Measurements from ENCODE around the gene FAM3A. TPM values are rescaled to one million over a fixed set of nuclear protein-coding genes. Genes with fewer than 3 reads are reported as not detected.
A peak's percentile ranks its signal among the peaks of the same experiment; 100 is the strongest.

FAM3A gene
- total and polyA plus RNA-seq, 2 of the 8 experiments (the other 6 are each of a cell fraction or from before 2014, with no cell fraction given) = 16.2 to 18.6 TPM

DNA sequence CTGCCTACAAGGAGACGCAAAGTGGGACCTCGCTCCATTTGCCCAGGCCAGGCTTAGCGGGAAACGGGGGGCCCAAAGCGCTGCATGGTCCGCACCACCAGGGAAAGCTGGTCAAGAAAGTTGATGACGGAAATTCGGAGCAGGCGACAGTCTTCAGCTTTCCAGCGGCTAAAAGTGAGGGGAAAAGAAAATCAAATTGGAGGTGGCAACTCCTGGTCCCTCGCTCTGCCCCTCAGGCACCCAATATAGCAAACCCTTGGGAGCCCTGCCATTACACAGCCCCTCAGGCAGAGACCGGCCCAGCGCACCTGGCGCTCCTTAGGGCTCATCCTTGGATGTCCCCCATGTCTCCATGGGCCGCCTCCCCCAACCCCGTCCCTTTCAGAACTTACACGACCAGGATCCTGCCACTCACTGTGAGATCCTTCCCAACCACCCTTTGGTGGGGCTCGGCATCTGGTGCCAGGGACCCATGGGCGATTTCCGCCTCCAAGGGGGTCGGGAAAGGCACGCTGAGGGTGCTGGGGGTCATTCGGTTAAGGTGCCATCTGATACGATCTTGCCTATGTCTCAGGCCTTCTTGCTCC lies 38.0 kb downstream of the FAM3A start:
- H4K91ac ChIP-seq (replicated peaks; ENCODE audit: insufficient read length, low read length) = no peak overlapping the region
- H3K9ac ChIP-seq (replicated peaks in 1 of 4; ENCODE audit: extremely low read depth in 1 of 4, low read depth in 3 of 4, low read length in 3 of 4) = peak overlapping the region in 1 of 4 experiments; percentile 28; a peak in 1 of 7 replicates
- H4K8ac ChIP-seq (ENCODE audit: extremely low read depth, insufficient read depth, low read length) = no peak overlapping the region
- no peaks in the 10 kb centered on the region for H4K20me1 ChIP-seq (replicated peaks in 1 of 2; ENCODE audit: control insufficient read depth in 1 of 2, insufficient read depth in 2 of 2, low read length in 2 of 2)
- H3K56ac ChIP-seq (replicated peaks; ENCODE audit: insufficient read length, low read depth, low read length) = no peak overlapping the region
- no peak overlapping the region for H3K27ac ChIP-seq (ENCODE audit: low read depth, low read length)
- H4K5ac ChIP-seq (ENCODE audit: insufficient read length, low read depth, low read length) = no peak overlapping the region
- no peak overlapping the region for H3K14ac ChIP-seq (ENCODE audit: insufficient read length)
- no peaks in the 10 kb centered on the region for H3K27me3 ChIP-seq (replicated peaks in 1 of 4; ENCODE audit: control insufficient read depth in 3 of 4, extremely low read depth in 1 of 4, insufficient read depth in 3 of 4, low read length in 3 of 4)
- H2BK12ac ChIP-seq (ENCODE audit: low read depth, low read length) = no peak overlapping the region
- ChIA-PET POLR2A (ENCODE audit: partially characterized antibody) (interaction anchor here (0.7 to 1.9 kb wide), 11 partner anchors 9 to 80 kb away, joined by 3 to 6 read pairs (median 4); partner anchors contain the start of genes FAM50A, PLXNA3 and SLC10A3), CTCF (ENCODE audit: partially characterized antibody) (interaction anchor here (0.6 to 1.1 kb wide), 2 partner anchors 69 to 94 kb away, joined by 3 read pairs; no protein-coding TSS in a partner anchor)
- no peak for FAIRE-seq
- peaks cover 0 to 6% (median 0%) of the 10 kb centered on the region in 4 experiments; a peak in 1 of 7 replicates for H3K4me1 ChIP-seq (replicated peaks in 1 of 4; ENCODE audit: control insufficient read depth in 3 of 4, insufficient read depth in 4 of 4, low read length in 3 of 4)
- H3K36me3 ChIP-seq (ENCODE audit: control insufficient read depth in 2 of 4, insufficient read depth in 4 of 4, low read length in 3 of 4) = no peaks in the 10 kb centered on the region; a peak in 1 of 8 replicates
- no peak for TF ChIP-seq HDAC2 (IDR thresholded peaks at IDR 0.05; ENCODE audit: borderline replicate concordance in 1 of 2, low read depth in 2 of 2, low read length in 2 of 2)
- no peak for TF ChIP-seq CBX8 (IDR thresholded peaks at IDR 0.05; ENCODE audit: borderline replicate concordance, low read depth, low read length)
- no peak for TF ChIP-seq TAF7 (optimal IDR thresholded peaks at IDR 0.05; ENCODE audit: borderline replicate concordance, low read depth, low read length)
- TF ChIP-seq JUND (IDR thresholded peaks at IDR 0.05; ENCODE audit: low read length) = no peak
- TF ChIP-seq RBBP5 (IDR thresholded peaks at IDR 0.05; ENCODE audit: borderline replicate concordance, low read depth, low read length) = no peak
- TF ChIP-seq, protein P1, sequence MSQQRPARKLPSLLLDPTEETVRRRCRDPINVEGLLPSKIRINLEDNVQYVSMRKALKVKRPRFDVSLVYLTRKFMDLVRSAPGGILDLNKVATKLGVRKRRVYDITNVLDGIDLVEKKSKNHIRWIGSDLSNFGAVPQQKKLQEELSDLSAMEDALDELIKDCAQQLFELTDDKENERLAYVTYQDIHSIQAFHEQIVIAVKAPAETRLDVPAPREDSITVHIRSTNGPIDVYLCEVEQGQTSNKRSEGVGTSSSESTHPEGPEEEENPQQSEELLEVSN (IDR thresholded peaks at IDR 0.05) = peak; percentile 59; the same call in 1 of the 2 replicates
- no peak for TF ChIP-seq KDM5A (IDR thresholded peaks at IDR 0.05; ENCODE audit: low read length)
- no peak for TF ChIP-seq SRF (IDR thresholded peaks at IDR 0.05; ENCODE audit: low read depth, low read length)
- TF ChIP-seq KDM1A (IDR thresholded peaks at IDR 0.05; ENCODE audit: borderline replicate concordance, low read length) = no peak
- H2BK5ac ChIP-seq (ENCODE audit: low read depth, low read length) = no peak overlapping the region
- H3K9me3 ChIP-seq (ENCODE audit: insufficient read depth in 2 of 2, low read depth in 1 of 2, low read length in 1 of 2) = no peaks in the 10 kb centered on the region
- H2BK15ac ChIP-seq (ENCODE audit: low read length) = no peak overlapping the region
- no peak overlapping the region for H2BK120ac ChIP-seq (replicated peaks; ENCODE audit: low read depth, low read length)
- H3K23me2 ChIP-seq (ENCODE audit: low read depth, low read length) = 0 out of 2 replicates have a peak, but pooled peaks cover 3% of the 10 kb centered on the region
- H3K18ac ChIP-seq (ENCODE audit: extremely low read depth, low read length) = no peak overlapping the region; the same call in 1 of the 2 replicates
- peak overlapping the region; percentile 45 to 66 (median 55) for H3K4me3 ChIP-seq (ENCODE audit: extremely low read depth in 1 of 4, insufficient read depth in 2 of 4, low read depth in 3 of 4, low read length in 4 of 4)
- no peak overlapping the region for H2AFZ ChIP-seq (ENCODE audit: low read length)
- no peaks in the 10 kb centered on the region for H3K79me2 ChIP-seq (ENCODE audit: control insufficient read depth in 1 of 2, insufficient read depth in 2 of 2, low read length in 2 of 2)
- H3K4me2 ChIP-seq (ENCODE audit: insufficient read depth in 1 of 2, low read depth in 2 of 2, low read length in 2 of 2) = peak overlapping the region; percentile 66 to 71
- H2BK20ac ChIP-seq (ENCODE audit: low read length) = no peak overlapping the region
- H3K23ac ChIP-seq (ENCODE audit: insufficient read length) = no peak overlapping the region
- no peaks in the 10 kb centered on the region for H3K79me1 ChIP-seq (ENCODE audit: low read depth, low read length)
- no peak overlapping the region for H3K4ac ChIP-seq (replicated peaks; ENCODE audit: insufficient read length, low read depth, low read length)
- H2AK5ac ChIP-seq (ENCODE audit: low read depth, low read length) = no peak overlapping the region
- no peak for DNase-seq (ENCODE audit: low read depth in 1 of 2, low spot score in 2 of 2)
- WGBS, 2 experiments (ENCODE audit: extremely low coverage in 1 of 2, insufficient coverage in 1 of 2, insufficient read length in 1 of 2, insufficient replicate concordance in 2 of 2, low coverage in 1 of 2, low lambda C conversion rate in 2 of 2, missing lambda C conversion rate in 1 of 2) = 69% methylated on average over 19 of the region's 24 CpGs; no CpG with 5 or more reads in 1 of the 2 experiments

All from H1 (cell line).